RPMI7951 (cell line): Measurements from ENCODE around the gene NCOA1. TPM values are rescaled to one million over a fixed set of nuclear protein-coding genes. Genes with fewer than 3 reads are reported as not detected.
A peak's percentile ranks its signal among the peaks of the same experiment; 100 is the strongest.
"Not testable (repeated sequence)": the region's sequence is repeated elsewhere in the genome, so short reads cannot be mapped to it uniquely, and the experiment has no call there.

Source experiments
- DNase-seq: peaks from one replicate; pipeline ENCODE4 v3.0.0-alpha.2; 2012; ENCODE audit warnings: low read depth
- total RNA-seq: library from RNA; depleted of rRNA; stranded (reverse); fragments of >200 nt; shearing (Covaris generic); gene quantifications from 2 replicates; pipeline ENCODE4 v1.2.3, GENCODE V29; 2014

NCOA1 gene
- total RNA-seq, 1 experiment from 2014 or later, result 9.9 TPM

GRCh38 chr2:24533574-24533973, 42.5 kb downstream of the NCOA1 start:
- not testable (repeated sequence) for DNase-seq

- no peak for DNase-seq
Measured at GRCh38 chr2:24538720-24539119, 47.7 kb downstream of the NCOA1 start.

DNA sequence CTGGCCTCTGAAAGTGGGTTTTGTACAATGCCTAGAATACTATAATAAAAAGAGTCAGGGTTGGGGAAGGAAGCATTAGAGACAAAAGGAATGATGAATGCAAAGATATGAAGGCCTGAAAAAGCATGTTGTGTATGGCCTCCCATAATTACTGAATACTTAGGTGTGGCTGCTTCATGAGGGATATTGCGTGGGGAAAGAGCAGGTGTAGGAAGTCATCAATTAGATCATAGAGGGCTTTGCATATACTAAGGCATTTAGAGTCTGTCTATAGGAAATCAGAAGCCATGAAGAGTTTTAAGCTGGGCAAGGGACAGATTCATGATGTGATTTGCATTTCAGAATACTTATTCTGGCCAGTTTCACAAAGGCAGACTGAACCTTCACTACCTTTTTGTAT, 48.2 kb downstream of the NCOA1 start:
- no peak for DNase-seq

DNA sequence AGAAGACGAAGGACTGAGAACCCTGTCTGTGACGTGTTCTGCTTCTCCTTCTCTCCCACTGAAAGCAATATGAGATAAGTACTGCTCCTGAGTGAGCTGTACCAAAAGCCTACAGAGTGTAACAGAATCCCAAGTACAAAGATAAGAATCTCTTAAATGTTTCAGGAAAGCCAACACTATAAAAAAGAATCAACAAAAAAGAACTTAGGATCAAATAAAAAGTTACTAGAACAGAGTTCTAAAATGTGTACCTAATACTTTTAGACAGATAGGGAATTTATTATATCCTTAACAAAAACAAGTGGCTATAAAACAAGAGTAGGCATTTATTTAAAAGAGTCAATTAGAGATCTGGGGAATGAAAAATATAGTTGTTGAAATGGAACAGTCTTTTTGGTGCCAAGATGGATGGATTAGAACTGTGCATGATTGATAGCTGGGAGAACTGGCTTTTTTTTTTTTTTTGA, 49.0 kb downstream of the NCOA1 start:
- no peak for DNase-seq

DNA sequence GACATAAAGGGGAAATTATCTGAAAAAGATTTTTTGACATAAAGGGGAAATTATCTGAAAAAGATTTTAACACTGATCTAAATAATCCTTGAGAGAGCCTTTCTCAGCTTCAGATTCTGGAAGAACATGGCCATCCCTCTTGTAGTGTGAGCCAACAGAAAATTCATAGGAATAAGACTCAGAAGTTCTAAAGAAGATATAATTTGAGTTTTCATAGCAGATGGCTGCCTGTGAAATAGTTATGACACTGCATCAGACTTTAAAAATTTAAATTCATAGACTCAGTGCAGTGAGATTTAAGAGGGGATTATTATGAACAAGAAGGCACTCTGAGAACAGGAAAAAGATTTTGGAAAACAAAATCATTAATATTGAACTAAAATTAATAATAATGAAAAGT, 50.6 kb downstream of the NCOA1 start:
- no peak for DNase-seq

GRCh38 chr2:24542269-24542872, 51.3 kb downstream of the NCOA1 start:
- DNase-seq, result no peak

DNA sequence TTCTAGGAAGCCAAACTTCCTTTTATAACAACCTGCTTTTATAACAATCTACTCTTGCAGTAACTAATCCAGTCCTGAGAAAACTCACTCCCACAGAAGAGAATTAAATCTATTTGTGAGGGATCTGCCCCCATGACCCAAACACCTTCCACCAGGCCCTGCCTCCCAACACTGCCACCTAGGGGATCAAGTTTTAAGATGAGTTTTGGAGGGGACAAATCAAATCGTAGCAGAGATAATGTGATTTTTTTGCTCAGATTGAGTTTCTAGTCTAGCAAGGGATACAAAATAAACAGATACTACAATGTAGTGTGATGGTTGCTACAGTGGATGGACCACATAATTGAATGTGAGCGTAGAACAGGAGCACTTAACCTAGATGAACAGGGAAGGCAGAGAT, 52.2 kb downstream of the NCOA1 start:
- no peak for DNase-seq

GRCh38 chr2:24544456-24545115, 53.5 kb downstream of the NCOA1 start:
- DNase-seq, result no peak

GRCh38 chr2:24546669-24547068, 55.6 kb downstream of the NCOA1 start:
- DNase-seq, result no peak

DNA sequence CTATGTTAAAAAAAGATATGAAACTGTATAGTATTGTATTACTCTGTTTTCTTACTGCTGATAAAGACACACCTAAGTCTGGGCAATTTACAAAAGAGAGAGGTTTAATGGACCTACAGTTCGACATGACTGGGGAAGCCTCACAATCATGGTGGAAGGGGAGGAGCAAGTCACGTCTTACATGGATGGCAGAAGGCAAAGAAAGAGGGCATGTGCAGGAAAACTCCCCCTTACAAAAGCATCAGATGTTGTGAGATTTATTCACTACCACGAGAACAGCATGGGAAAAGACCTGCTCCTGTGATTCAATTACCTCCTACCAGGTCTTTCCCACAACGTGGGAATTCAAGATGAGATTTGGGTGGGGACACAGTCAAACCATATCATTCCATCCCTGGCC, 57.0 kb downstream of the NCOA1 start:
- DNase-seq, result no peak

DNA sequence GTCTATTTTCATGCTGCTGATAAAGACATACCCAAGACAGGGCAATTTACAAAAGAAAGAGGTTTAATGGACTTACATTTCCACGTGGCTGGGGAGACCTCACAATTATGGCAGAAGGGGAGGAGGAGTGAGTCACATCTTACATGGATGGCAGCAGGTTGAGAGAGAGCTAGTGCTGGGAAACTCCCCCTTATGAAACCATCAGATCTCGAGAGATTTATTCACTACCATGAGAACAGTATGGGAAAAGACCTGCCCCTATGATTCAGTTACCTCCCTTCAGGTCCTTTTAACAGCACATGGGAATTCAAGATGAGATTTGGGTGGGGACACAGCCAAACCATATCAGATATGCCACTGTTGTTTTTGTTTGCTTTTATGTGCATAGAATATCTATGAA, 59.2 kb downstream of the NCOA1 start:
- DNase-seq, result peak; percentile 12

GRCh38 chr2:24551016-24551415, 60.0 kb downstream of the NCOA1 start:
- no peak for DNase-seq

DNA sequence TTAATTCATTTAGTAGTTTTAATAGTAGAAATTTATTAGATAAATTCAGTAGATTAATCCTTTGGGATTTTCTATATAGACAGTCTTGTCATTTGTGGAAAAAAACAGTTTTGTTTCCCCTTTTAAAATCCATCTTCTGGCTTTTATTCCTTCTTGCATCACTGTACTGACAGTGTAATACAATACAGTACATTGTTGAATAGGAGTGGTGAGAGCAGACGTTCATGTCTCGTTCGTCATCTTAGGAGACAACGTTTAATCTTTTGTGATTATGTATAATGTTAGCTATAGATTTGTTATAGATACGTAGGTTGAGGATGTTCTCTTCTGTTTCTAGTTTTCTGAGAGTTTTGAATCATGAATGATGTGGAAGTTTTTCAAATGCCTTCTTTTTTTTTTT, 61.8 kb downstream of the NCOA1 start:
- DNase-seq, result no peak

DNA sequence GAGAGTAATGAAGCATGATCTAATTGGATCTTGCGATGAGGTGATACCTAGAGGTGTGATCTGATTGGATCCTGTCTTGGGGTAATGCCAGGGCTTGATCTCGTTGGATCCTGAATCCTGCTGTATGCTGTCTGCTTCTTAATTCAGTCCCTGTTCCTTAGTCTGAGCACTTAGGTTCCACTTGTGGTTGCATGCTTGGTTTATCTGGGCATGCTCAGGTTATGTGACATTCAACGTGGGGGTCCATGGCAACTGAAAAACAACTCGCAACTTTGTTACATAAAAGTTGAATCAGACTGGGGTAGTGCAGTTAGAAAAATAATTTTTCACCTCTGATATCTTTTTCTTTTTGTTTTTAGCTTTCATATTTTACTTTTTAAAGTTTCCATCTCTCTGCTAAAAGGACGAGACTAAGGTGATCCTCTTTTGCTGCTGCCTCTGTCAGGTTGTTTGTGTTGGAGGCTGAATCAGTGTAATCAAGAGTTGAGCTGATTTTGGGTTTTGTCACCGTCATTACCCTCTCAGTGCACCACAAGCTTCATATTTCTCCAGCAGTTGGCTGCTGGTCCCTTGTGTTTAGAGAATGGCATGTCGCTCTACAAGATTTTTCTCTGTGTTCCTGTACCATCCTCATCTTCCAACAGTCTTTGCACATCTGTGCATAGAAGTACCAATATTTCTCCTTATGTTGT, 67.9 kb downstream of the NCOA1 start:
- no peak for DNase-seq

DNA sequence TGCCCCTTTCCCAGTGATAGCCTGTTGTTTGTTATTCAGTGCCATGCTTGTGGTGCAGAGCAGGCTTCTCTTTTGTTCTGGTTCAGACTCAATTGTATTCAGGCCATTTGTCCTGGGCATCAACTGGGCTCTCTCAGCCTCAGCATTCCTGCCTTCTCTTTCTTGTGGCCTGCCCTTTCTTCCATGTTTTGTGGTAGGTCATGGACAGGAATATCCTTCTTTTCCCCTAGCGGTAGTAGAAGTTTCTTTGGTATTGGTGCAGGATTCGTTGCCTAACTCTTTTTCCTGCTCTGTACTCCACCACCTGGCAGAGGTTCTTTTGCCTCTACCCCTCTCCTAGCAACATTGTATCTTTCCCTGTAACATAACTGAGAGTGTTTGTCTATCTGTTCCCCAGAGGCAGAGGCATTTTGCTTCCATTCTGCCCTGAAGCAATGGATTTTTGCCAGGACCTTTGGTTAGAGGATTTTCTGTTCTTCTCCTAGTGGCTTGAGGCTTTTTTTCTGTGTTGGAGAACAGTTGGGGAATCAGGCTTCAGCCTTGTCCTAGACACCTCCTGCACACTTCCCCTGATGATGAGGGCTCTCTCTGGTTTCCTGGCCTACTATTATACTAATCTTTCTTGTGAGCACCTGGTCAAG, 68.5 kb downstream of the NCOA1 start:
- DNase-seq, result peak; percentile 41

- DNase-seq, result no peak
Measured at GRCh38 chr2:24565537-24565936, 74.5 kb downstream of the NCOA1 start.

DNA sequence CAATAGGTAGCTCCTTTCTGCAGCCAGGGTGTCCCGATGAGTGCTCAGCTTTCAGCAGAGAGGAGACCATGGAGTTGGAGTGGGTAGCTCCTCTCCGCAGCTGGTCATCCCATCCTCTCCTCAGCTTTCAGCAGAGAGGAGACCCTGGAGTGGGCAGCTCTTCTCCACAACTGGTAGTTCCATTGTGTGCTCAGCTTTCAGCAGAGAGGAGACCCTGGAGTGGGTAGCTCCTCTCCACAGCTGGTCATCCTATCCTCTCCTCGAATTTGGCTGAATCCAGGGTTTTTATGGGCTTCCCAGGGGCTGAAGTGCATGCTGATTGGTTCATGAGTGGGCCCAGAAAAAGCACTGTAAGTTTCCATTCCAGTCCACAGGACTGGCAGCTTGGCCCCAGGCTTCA, 75.2 kb downstream of the NCOA1 start:
- DNase-seq, result no peak

- no peak for DNase-seq
Measured at GRCh38 chr2:24566630-24567029, 75.6 kb downstream of the NCOA1 start.

DNA sequence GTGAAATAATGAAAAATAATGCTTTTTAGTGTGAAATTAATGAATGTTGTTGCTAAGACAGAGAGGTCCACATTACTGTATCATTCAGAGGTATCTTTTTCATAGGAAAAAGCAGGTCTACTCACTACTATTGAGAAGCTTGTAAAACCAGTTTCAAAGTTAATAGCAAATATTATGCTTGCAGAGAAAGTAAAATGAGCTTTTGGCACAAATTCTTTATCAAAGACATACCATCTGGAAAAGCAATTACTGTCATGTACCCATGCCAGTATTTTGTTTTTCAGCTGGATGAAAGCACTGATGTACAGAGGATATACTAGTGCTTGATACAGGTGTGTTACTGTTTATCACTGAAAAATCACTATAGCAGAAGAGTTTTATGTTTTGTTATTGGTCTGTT, 77.5 kb downstream of the NCOA1 start:
- no peak for DNase-seq

DNA sequence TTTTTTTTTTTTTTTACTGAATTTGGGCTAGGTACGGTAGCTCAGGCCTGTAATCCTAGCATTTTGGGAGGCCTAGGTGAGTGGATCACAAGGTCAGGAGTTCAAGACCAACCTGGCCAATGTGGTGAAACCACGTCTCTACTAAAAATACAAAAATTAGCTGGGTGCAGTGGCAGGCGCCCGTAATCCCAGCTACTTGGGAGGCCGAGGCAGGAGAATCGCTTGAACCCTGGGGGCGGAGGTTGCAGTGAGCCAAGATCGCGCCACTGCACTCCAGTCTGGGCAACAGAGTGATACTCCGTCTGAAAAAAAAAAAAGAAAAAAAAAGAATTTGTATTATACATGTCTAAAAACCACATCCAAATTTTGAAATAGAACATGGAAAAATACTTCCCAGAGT, 78.5 kb downstream of the NCOA1 start:
- not testable (repeated sequence) for DNase-seq

DNA sequence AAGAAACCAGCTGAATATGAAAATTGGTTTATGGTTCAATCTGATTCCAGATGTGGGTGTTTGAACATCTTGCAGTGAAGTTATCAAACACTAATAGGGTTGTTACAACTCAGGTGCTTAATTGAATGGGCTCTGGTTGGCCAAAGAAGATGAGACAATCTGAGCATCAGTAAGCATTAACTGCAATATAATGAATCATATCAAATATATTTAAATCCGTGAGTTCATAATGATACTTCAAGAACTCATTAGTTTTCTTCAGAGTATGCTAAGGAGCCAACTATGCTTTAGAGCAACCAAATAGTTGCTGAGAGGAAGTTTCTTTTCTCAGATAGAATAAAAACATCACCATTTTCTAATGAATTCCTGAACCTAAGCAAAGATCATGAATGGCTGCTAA, 79.2 kb downstream of the NCOA1 start:
- DNase-seq, result no peak

GRCh38 chr2:24571828-24572442, 80.9 kb downstream of the NCOA1 start:
- no peak for DNase-seq
